Natural killer cell (primary cell): ENCODE measurements around the gene AP3S2. TPM values are rescaled to one million over a fixed set of nuclear protein-coding genes. Genes with fewer than 3 reads are reported as not detected.

Source experiments
- ATAC-seq, 3 donors: fragments of 150-1000 bp in 2 of 3; fragments of 200-7000 bp in 1 of 3; cut with Tn5 transposase; 1 replicate in 1 of 3; 2 replicates in 2 of 3; pipeline ENCODE4 v1.10.0; 2021; ENCODE audit warnings: mild to moderate bottlenecking in 2 of 3, moderate library complexity in 2 of 3
- DNase-seq, 2 donors: peaks; one replicate each; pipeline versions ENCODE4 v3.0.0 to v3.0.0-alpha.2; 2013 to 2021; ENCODE audit warnings: mixed read lengths in 1 of 2
- H3K27ac ChIP-seq: one replicate; pipeline ENCODE4 v1.5.1; 2013; ENCODE audit warnings: mild to moderate bottlenecking, low read length
- H3K27me3 ChIP-seq: one replicate; pipeline ENCODE4 v1.6.1; 2013; ENCODE audit warnings: low read length; ENCODE audit not compliant: control insufficient read depth, insufficient read depth
- H3K36me3 ChIP-seq: one replicate; pipeline ENCODE4 v1.6.1; 2013; ENCODE audit warnings: low read length; ENCODE audit not compliant: control insufficient read depth, insufficient read depth
- H3K4me1 ChIP-seq: one replicate; pipeline ENCODE4 v1.6.1; 2013; ENCODE audit warnings: low read length; ENCODE audit not compliant: control insufficient read depth, insufficient read depth
- H3K4me3 ChIP-seq: one replicate; pipeline ENCODE4 v1.5.1; 2013; ENCODE audit warnings: low read length
- H3K9me3 ChIP-seq: one replicate; pipeline ENCODE4 v1.6.1; 2013; ENCODE audit warnings: low read length; ENCODE audit not compliant: control insufficient read depth, insufficient read depth
- H3K27ac Mint-ChIP-seq, 2 donors: one replicate each; pipeline ENCODE4 v1.8.0; 2022; ENCODE audit warnings: mild to moderate bottlenecking in 2 of 2, mixed read lengths in 2 of 2, moderate library complexity in 1 of 2
- H3K27me3 Mint-ChIP-seq, 2 donors: one replicate each; pipeline ENCODE4 v1.8.0; 2022; ENCODE audit warnings: low read depth in 2 of 2, mixed read lengths in 2 of 2
- H3K36me3 Mint-ChIP-seq: one replicate; pipeline ENCODE4 v1.8.0; 2022; ENCODE audit warnings: mixed read lengths
- H3K4me1 Mint-ChIP-seq, 2 donors: one replicate each; pipeline ENCODE4 v1.8.0; 2022; ENCODE audit warnings: mixed read lengths in 2 of 2
- H3K4me3 Mint-ChIP-seq: one replicate; pipeline ENCODE4 v1.8.0; 2022; ENCODE audit warnings: mild to moderate bottlenecking, moderate library complexity, mixed read lengths
- H3K9me3 Mint-ChIP-seq, 2 donors: one replicate each; pipeline ENCODE4 v1.8.0; 2022; ENCODE audit warnings: mixed read lengths in 2 of 2
- CTCF ChIP-seq: fragments of 200-600 bp; IDR thresholded peaks from one replicate; pipeline ENCODE4 v1.8.0; 2022; ENCODE audit warnings: antibody characterized with exemption
- WGBS: methylation state at CpG from one replicate; pipeline ENCODE4 v1.1.7; 2013; ENCODE audit warnings: missing lambda C conversion rate; ENCODE audit not compliant: insufficient coverage; 5-methylcytosine and 5-hydroxymethylcytosine counted together
- intact Hi-C: fragments of 100-400 bp; cut with micrococcal nuclease; formaldehyde crosslinking; loops from one replicate; pipeline ENCODE4 v1.14.2; 2022
- total RNA-seq, 4 donors: library from RNA; stranded (reverse); fragments of 120-200 nt in 1 of 4; gene quantifications; one replicate each; pipeline versions ENCODE4 v1.2.3 to v1.2.4, GENCODE V29; 2013 to 2022

Gene AP3S2
- total RNA-seq, 3 donors from 2014 or later (not counting 1 experiment from before 2014, with no cell fraction given) = 28.4 to 38.2 (median 36.8) TPM

- ATAC-seq (peak in 2 of 3 donors; percentile 50 to 69), DNase-seq (no peak)
- Histone ChIP-seq H3K9me3 (peaks cover under 1% of the 10 kb centered on the region), H3K27me3 (peaks cover 2% of the 10 kb centered on the region), H3K27ac (no peak overlapping the region), H3K36me3 (no peaks in the 10 kb centered on the region), H3K4me1 (peaks cover 35% of the 10 kb centered on the region), H3K4me3 (no peak overlapping the region)
- 46% methylated on average over 9 of the region's 12 CpGs for WGBS
- intact Hi-C loops = no loop called here
- Mint-ChIP-seq H3K27me3 (peaks cover 15 to 22% of the 10 kb centered on the region in 2 donors), H3K4me1 (no peaks in the 10 kb centered on the region), H3K36me3 (peaks cover 5% of the 10 kb centered on the region), H3K27ac (no peak overlapping the region), H3K9me3 (no peaks in the 10 kb centered on the region), H3K4me3 (no peak overlapping the region)
- TF ChIP-seq CTCF = no peak
Observed at GRCh38 chr15:89820666-89821611, 72.9 kb downstream of the AP3S2 start.

GRCh38 chr15:89818287-89818686 lies 75.5 kb downstream of the AP3S2 start:
- ATAC-seq = no peak
- H3K27me3 ChIP-seq = peaks cover 22% of the 10 kb centered on the region
- TF ChIP-seq CTCF = no peak
- DNase-seq = no peak
- Mint-ChIP-seq H3K9me3 (no peaks in the 10 kb centered on the region), H3K4me1 (peaks cover 6 to 11% of the 10 kb centered on the region in 2 donors), H3K27ac (no peak overlapping the region), H3K36me3 (peaks cover 11% of the 10 kb centered on the region), H3K4me3 (no peak overlapping the region), H3K27me3 (peaks cover 25 to 32% of the 10 kb centered on the region in 2 donors)
- intact Hi-C loops = no loop called here
- peaks cover 4% of the 10 kb centered on the region for H3K9me3 ChIP-seq
- no peak overlapping the region for H3K27ac ChIP-seq
- no peaks in the 10 kb centered on the region for H3K36me3 ChIP-seq
- 90% methylated on average over 9 of the region's 10 CpGs for WGBS
- H3K4me3 ChIP-seq = no peak overlapping the region
- H3K4me1 ChIP-seq = peaks cover 24% of the 10 kb centered on the region

GRCh38 chr15:89817701-89818280 lies 76.0 kb downstream of the AP3S2 start:
- Histone ChIP-seq H3K27ac (no peak overlapping the region), H3K27me3 (peaks cover 24% of the 10 kb centered on the region), H3K4me1 (peaks cover 23% of the 10 kb centered on the region), H3K9me3 (peaks cover 4% of the 10 kb centered on the region), H3K4me3 (no peak overlapping the region), H3K36me3 (no peaks in the 10 kb centered on the region)
- Mint-ChIP-seq H3K36me3 (peaks cover 11% of the 10 kb centered on the region), H3K27me3 (peaks cover 27 to 32% of the 10 kb centered on the region in 2 donors), H3K27ac (no peak overlapping the region), H3K4me3 (no peak overlapping the region), H3K9me3 (no peaks in the 10 kb centered on the region), H3K4me1 (peaks cover 6 to 11% of the 10 kb centered on the region in 2 donors)
- TF ChIP-seq CTCF = no peak
- ATAC-seq (no peak), DNase-seq (no peak)
- 84% methylated on average over 9 of the region's 10 CpGs for WGBS
- intact Hi-C loops = no loop called here
